Activated CD4-positive, alpha-beta T cell treated with anti-CD3 and anti-CD28 coated beads, Interleukin-2, amount 50 U/mL, for 48 hours (primary cell): Measurements from ENCODE around the gene KRTAP3-1.
"Not testable (repeated sequence)": the region's sequence is repeated elsewhere in the genome, so short reads cannot be mapped to it uniquely, and the experiment has no call there.

Experiments used
- DNase-seq, 2 experiments: peaks; one replicate each; pipeline ENCODE4 v3.0.0-alpha.2; 2020

KRTAP3-1 gene

GRCh38 chr17:41013606-41014005 lies 4.7 kb upstream of the KRTAP3-1 start:
- DNase-seq, result no peak

- DNase-seq, result no peak
Measured at GRCh38 chr17:41013181-41013580, 4.3 kb upstream of the KRTAP3-1 start.

GRCh38 chr17:41012326-41013120 lies 3.6 kb upstream of the KRTAP3-1 start:
- DNase-seq, result no peak

GRCh38 chr17:41010441-41010840 lies 1.5 kb upstream of the KRTAP3-1 start:
- no peak for DNase-seq

- no peak for DNase-seq
Measured at GRCh38 chr17:41009936-41010335, 1.0 kb upstream of the KRTAP3-1 start.

GRCh38 chr17:41009301-41009760 lies 403 bp upstream of the KRTAP3-1 start:
- no peak for DNase-seq

- DNase-seq, result no peak
Measured at GRCh38 chr17:41004397-41004796, 4.5 kb downstream of the KRTAP3-1 start.

GRCh38 chr17:41003926-41004325 lies 5.0 kb downstream of the KRTAP3-1 start:
- DNase-seq, result no peak

GRCh38 chr17:41002814-41003213 lies 6.1 kb downstream of the KRTAP3-1 start:
- DNase-seq, result no peak

GRCh38 chr17:41001795-41002194 lies 7.1 kb downstream of the KRTAP3-1 start:
- DNase-seq, result no peak

GRCh38 chr17:40999563-40999962 lies 9.4 kb downstream of the KRTAP3-1 start, which contains the start of gene KRTAP3-2:
Gene KRTAP3-2 (minus strand): TSS chr17:40999906. CDS start chr17:40999853, 53 bp downstream.
- not testable (repeated sequence) for DNase-seq

- no peak for DNase-seq
Measured at GRCh38 chr17:40997361-40997760, 11.6 kb downstream of the KRTAP3-1 start.

- DNase-seq, result no peak
Measured at GRCh38 chr17:40996829-40997228, 12.1 kb downstream of the KRTAP3-1 start.

GRCh38 chr17:40995116-40995515 lies 13.8 kb downstream of the KRTAP3-1 start:
- no peak for DNase-seq

- DNase-seq, result no peak
Measured at GRCh38 chr17:40993839-40994238, 15.1 kb downstream of the KRTAP3-1 start, which contains the start of gene KRTAP3-3. Gene KRTAP3-3 (minus strand): TSS chr17:40994164. CDS start chr17:40994097, 67 bp downstream.

- DNase-seq, result no peak
Measured at GRCh38 chr17:40993084-40993483, 15.8 kb downstream of the KRTAP3-1 start.

- no peak for DNase-seq
Measured at GRCh38 chr17:40992666-40993065, 16.3 kb downstream of the KRTAP3-1 start.

- no peak for DNase-seq
Measured at GRCh38 chr17:40986920-40987319, 22.0 kb downstream of the KRTAP3-1 start.

GRCh38 chr17:40984226-40984625 lies 24.7 kb downstream of the KRTAP3-1 start, which contains the start of gene KRT40:
Gene KRT40 (minus strand): TSS chr17:40984326. CDS start chr17:40984273, 53 bp downstream.
- DNase-seq, result no peak

- no peak for DNase-seq
Measured at GRCh38 chr17:40981115-40981514, 27.8 kb downstream of the KRTAP3-1 start.

GRCh38 chr17:40980596-40980995 lies 28.3 kb downstream of the KRTAP3-1 start:
- no peak for DNase-seq

- DNase-seq, result no peak
Measured at GRCh38 chr17:40980117-40980516, 28.8 kb downstream of the KRTAP3-1 start.

- DNase-seq, result no peak
Measured at GRCh38 chr17:40978575-40979151, 30.3 kb downstream of the KRTAP3-1 start.

GRCh38 chr17:40975516-40975915 lies 33.4 kb downstream of the KRTAP3-1 start:
- no peak for DNase-seq
